Transverse colon (tissue), 4 donors: ENCODE data around the gene WDR7.

Experiments used
- POLR2A ChIP-seq: fragments of 450-650 bp; IDR thresholded peaks from one replicate; pipeline ENCODE4 v1.6.1; 2016; ENCODE audit warnings: antibody characterized with exemption, mild to moderate bottlenecking, moderate library complexity
- POLR2AphosphoS5 ChIP-seq, 3 donors: sonication (generic); formaldehyde crosslinking; IDR thresholded peaks; one replicate each; pipeline ENCODE4 v1.6.1; 2016; ENCODE audit warnings: antibody characterized with exemption in 3 of 3
- TF ChIP-seq, protein P1 (sequence below), 5 experiments: fragments of 200-600 bp in 3 of 5; fragments of 450-650 bp in 2 of 5; sonication (generic) in 3 of 5; IDR thresholded peaks; 1 replicate in 2 of 5; 2 replicates in 3 of 5; pipeline ENCODE4 v1.5.1; 2016 to 2017; ENCODE audit warnings: antibody characterized with exemption in 5 of 5, inconsistent platforms in 3 of 5, mild to moderate bottlenecking in 2 of 5, moderate library complexity in 1 of 5

DNA sequence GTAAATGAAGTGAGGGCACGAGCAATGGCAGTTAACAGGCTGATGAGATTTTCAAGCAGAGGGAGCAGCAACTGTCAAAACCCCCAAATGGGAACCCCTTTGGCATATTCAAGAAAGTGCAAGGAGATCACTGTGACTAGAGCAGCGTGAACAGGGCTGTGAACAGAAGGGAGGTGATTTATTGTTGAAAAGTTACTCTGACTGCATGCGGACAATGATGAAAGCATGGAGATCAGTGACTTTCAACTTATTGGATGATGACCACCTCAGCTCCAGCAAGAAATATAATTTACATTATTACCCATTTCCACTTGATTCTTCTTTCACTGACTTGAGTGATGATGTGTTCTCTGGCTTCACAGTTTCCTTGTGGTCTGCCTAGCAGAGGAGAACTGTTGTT, 308.0 kb downstream of the WDR7 start:
- TF ChIP-seq, protein P1, sequence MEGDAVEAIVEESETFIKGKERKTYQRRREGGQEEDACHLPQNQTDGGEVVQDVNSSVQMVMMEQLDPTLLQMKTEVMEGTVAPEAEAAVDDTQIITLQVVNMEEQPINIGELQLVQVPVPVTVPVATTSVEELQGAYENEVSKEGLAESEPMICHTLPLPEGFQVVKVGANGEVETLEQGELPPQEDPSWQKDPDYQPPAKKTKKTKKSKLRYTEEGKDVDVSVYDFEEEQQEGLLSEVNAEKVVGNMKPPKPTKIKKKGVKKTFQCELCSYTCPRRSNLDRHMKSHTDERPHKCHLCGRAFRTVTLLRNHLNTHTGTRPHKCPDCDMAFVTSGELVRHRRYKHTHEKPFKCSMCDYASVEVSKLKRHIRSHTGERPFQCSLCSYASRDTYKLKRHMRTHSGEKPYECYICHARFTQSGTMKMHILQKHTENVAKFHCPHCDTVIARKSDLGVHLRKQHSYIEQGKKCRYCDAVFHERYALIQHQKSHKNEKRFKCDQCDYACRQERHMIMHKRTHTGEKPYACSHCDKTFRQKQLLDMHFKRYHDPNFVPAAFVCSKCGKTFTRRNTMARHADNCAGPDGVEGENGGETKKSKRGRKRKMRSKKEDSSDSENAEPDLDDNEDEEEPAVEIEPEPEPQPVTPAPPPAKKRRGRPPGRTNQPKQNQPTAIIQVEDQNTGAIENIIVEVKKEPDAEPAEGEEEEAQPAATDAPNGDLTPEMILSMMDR (IDR thresholded peaks at IDR 0.05): no peak
- no peak for TF ChIP-seq POLR2A
- no peak for TF ChIP-seq POLR2AphosphoS5 (IDR thresholded peaks at IDR 0.05)
